Common myeloid progenitor, CD34-positive (primary cell): ENCODE results near the gene ELF1.

Source experiments
- CTCF ChIA-PET: fragments of 350-600 bp; sonication (Branson Sonifier 250); formaldehyde crosslinking; loops from one replicate; lab custom pipeline; 2021; ENCODE audit warnings: antibody characterized with exemption; lab: Charles Lee
- POLR2A ChIA-PET: fragments of 350-600 bp; sonication (Branson Sonifier 250); formaldehyde crosslinking; loops from one replicate; lab custom pipeline; 2021; ENCODE audit warnings: antibody characterized with exemption; lab: Charles Lee
- DNase-seq, 3 donors: peaks; one replicate each; pipeline versions ENCODE4 v3.0.0 to v3.0.0-alpha.2; 2013
- H3K27ac ChIP-seq, 2 experiments: 1 replicate in 1 of 2; 2 replicates in 1 of 2; pipeline ENCODE4 v1.7.0; 2013; ENCODE audit warnings: inconsistent platforms in 2 of 2, low read length in 2 of 2, mild to moderate bottlenecking in 2 of 2, low read depth in 1 of 2, moderate library complexity in 1 of 2; ENCODE audit not compliant: severe bottlenecking in 2 of 2, insufficient read depth in 1 of 2, poor library complexity in 1 of 2
- H3K27me3 ChIP-seq, 5 experiments: replicated peaks in 2 of 5; 1 replicate in 3 of 5; 2 replicates in 2 of 5; pipeline versions ENCODE4 v1.6.1 to v1.7.0; 2013; ENCODE audit warnings: low read length in 4 of 5, mild to moderate bottlenecking in 2 of 5, moderate library complexity in 2 of 5, inconsistent platforms in 1 of 5; ENCODE audit not compliant: insufficient read depth in 5 of 5, control insufficient read depth in 4 of 5
- H3K36me3 ChIP-seq, 4 experiments: 1 replicate in 2 of 4; 2 replicates in 2 of 4; pipeline versions ENCODE4 v1.6.1 to v1.7.0; 2013; ENCODE audit warnings: low read length in 3 of 4, control low read depth in 1 of 4, mild to moderate bottlenecking in 1 of 4; ENCODE audit not compliant: control insufficient read depth in 4 of 4, insufficient read depth in 4 of 4
- H3K4me1 ChIP-seq, 4 experiments: 1 replicate in 3 of 4; 2 replicates in 1 of 4; pipeline versions ENCODE4 v1.6.1 to v1.7.1; 2013; ENCODE audit warnings: low read length in 3 of 4, mild to moderate bottlenecking in 3 of 4, control low read depth in 1 of 4, inconsistent platforms in 1 of 4, moderate library complexity in 1 of 4; ENCODE audit not compliant: control insufficient read depth in 4 of 4, insufficient read depth in 4 of 4; ENCODE audit errors: control extremely low read depth in 1 of 4
- H3K4me3 ChIP-seq, 7 experiments: 1 replicate in 4 of 7; 2 replicates in 3 of 7; pipeline versions ENCODE4 v1.5.1 to v1.7.0; 2013; ENCODE audit warnings: mild to moderate bottlenecking in 7 of 7, low read length in 6 of 7, moderate library complexity in 6 of 7, inconsistent platforms in 2 of 7, low read depth in 2 of 7, control low read depth in 1 of 7; ENCODE audit not compliant: insufficient read depth in 4 of 7, control insufficient read depth in 1 of 7; ENCODE audit errors: extremely low read depth in 1 of 7
- H3K9me3 ChIP-seq, 5 experiments: 1 replicate in 4 of 5; 2 replicates in 1 of 5; pipeline versions ENCODE4 v1.6.1 to v1.7.1; 2013; ENCODE audit warnings: low read length in 4 of 5, mild to moderate bottlenecking in 2 of 5, inconsistent platforms in 1 of 5, low read depth in 1 of 5, moderate library complexity in 1 of 5; ENCODE audit not compliant: control insufficient read depth in 4 of 5, insufficient read depth in 2 of 5; ENCODE audit errors: control extremely low read depth in 1 of 5
- WGBS: methylation state at CpG from one replicate; pipeline ENCODE4 v1.1.5; 2013; ENCODE audit not compliant: insufficient coverage; 5-methylcytosine and 5-hydroxymethylcytosine counted together

Gene ELF1

DNA sequence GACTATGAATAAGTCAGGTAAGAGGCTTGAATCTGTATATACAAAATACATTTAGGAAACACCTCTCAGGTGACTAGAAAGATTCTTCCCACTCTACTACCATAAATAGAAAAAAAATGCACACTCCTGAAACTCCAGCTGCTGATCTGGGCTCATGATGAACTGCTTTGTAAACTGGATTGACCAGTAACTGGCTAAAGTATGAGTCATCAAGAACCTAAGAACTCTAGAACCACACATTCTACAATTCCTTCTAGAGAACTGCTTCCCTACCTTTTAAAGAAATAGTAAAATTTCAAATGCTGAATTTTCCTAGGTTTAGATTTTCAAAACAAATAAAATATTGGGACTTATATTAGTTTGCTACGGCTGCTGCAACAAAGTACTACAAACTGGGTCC lies 55.2 kb downstream of the ELF1 start:
- no peaks in the 10 kb centered on the region for H3K27me3 ChIP-seq
- ChIA-PET CTCF (interaction anchor here (1.1 to 4.7 kb wide), 4 partner anchors 10 to 50 kb away, joined by 3 to 22 read pairs (median 4); no protein-coding TSS in a partner anchor), POLR2A (interaction anchor here (0.6 kb wide), 1 partner anchor 188 kb away, joined by 3 read pairs; no protein-coding TSS in a partner anchor)
- 83% methylated on average over 1 of the region's 1 CpG for WGBS
- DNase-seq = peak in 1 of 3 donors; percentile 49
- H3K36me3 ChIP-seq = peaks cover 3 to 18% (median 12%) of the 10 kb centered on the region in 4 experiments
- no peaks in the 10 kb centered on the region for H3K9me3 ChIP-seq
- peaks cover 38 to 84% (median 60%) of the 10 kb centered on the region in 4 experiments for H3K4me1 ChIP-seq
- H3K27ac ChIP-seq = peak overlapping the region in 1 of 2 experiments; percentile 5
- H3K4me3 ChIP-seq = no peak overlapping the region

DNA sequence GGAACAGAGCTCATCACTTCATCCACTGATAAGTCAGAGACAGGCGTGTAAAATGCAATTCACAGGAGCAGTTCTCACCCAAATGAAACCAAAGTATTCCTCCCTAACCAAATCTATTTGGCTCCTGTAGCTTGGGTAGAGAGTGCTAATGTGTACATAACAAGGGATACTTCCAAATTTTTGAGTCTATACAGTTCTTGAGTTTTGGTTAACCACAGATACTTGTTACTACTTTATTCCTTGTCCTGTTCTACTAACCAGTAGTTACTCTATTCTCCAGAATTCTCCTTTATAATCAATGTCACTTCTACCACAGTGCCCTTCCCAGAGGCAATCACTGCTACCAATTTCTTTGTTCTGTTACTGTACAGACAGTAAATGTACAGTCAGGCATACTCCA lies 57.3 kb downstream of the ELF1 start:
- H3K27me3 ChIP-seq = no peaks in the 10 kb centered on the region
- ChIA-PET CTCF (interaction anchor here (1.1 to 4.7 kb wide), 5 partner anchors 9 to 67 kb away, joined by 3 to 22 read pairs (median 6); no protein-coding TSS in a partner anchor), POLR2A (interaction anchor here (1.1 kb wide), 2 partner anchors 12 to 98 kb away, joined by 3 read pairs; no protein-coding TSS in a partner anchor)
- H3K27ac ChIP-seq = peak overlapping the region; percentile 29 to 75
- peaks cover 14 to 29% (median 26%) of the 10 kb centered on the region in 4 experiments for H3K36me3 ChIP-seq
- H3K4me3 ChIP-seq = peak overlapping the region in 5 of 7 experiments; percentile 19 to 59 (median 29)
- DNase-seq = no peak
- WGBS = no CpG with 5 or more reads among the region's 1 CpG
- H3K9me3 ChIP-seq = no peaks in the 10 kb centered on the region
- H3K4me1 ChIP-seq = peaks cover 36 to 66% (median 50%) of the 10 kb centered on the region in 4 experiments

DNA sequence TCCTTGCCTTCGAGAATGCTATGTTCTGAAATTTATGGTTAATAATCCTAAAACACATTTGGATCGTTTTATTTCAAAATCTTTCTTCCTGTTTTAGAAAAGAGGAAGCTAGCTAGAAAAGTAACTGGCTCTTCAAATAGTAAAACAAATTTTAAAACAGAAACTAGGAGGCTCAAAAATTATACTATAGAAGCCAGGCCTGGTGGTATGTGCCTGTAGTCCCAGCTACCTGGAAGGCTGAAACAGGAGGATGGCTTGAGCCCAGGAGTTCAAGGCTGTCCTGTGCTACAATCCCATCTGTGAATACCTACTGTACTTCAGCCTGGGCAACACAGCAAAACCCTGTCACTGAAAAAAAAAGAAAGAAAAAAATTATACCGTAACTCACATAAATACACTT lies 57.9 kb downstream of the ELF1 start:
- Histone ChIP-seq H3K27me3 (no peaks in the 10 kb centered on the region), H3K4me1 (peaks cover 31 to 60% (median 45%) of the 10 kb centered on the region in 4 experiments), H3K9me3 (no peaks in the 10 kb centered on the region), H3K27ac (peak overlapping the region; percentile 29 to 75), H3K36me3 (peaks cover 14 to 28% (median 26%) of the 10 kb centered on the region in 4 experiments), H3K4me3 (peak overlapping the region in 5 of 7 experiments; percentile 19 to 59 (median 29))
- ChIA-PET CTCF (interaction anchor here (1.0 to 4.7 kb wide), 6 partner anchors 10 to 68 kb away, joined by 3 to 22 read pairs (median 6); no protein-coding TSS in a partner anchor), POLR2A (interaction anchor here (0.6 to 1.1 kb wide), 3 partner anchors 9 to 99 kb away, joined by 3 to 4 read pairs (median 3); no protein-coding TSS in a partner anchor)
- WGBS = no CpG with 5 or more reads among the region's 3 CpGs
- DNase-seq = peak; percentile 50 to 77 (median 75)

DNA sequence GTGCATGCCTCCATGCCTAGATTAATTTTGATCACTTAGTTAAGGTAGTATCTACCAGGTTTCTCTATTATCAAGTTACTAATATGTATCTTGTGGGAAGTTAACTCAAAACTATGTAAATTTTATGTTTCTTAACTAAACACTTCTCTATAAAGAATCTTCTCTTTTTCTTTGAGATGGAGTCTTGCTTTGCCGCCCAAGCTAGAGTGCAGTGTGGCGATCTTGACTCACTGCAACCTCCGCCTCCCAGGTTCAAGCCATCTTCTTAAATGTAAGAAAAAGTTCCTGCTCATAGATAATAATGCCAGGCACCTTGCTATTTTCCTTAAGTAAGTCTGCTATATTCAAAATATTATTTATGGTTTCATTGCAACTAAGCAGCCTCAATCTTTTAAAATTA lies 58.4 kb downstream of the ELF1 start:
- Histone ChIP-seq H3K9me3 (no peaks in the 10 kb centered on the region), H3K4me1 (peaks cover 27 to 55% (median 41%) of the 10 kb centered on the region in 4 experiments), H3K27ac (peak overlapping the region in 1 of 2 experiments; percentile 75), H3K36me3 (peaks cover 14 to 28% (median 26%) of the 10 kb centered on the region in 4 experiments), H3K27me3 (no peaks in the 10 kb centered on the region), H3K4me3 (peak overlapping the region in 5 of 7 experiments; percentile 20 to 59 (median 41))
- WGBS = 100% methylated on average over 1 of the region's 3 CpGs
- no peak for DNase-seq
- ChIA-PET CTCF (interaction anchor here (1.0 to 4.7 kb wide), 3 partner anchors 13 to 32 kb away, joined by 3 to 22 read pairs (median 4); no protein-coding TSS in a partner anchor), POLR2A (no interaction called here)

DNA sequence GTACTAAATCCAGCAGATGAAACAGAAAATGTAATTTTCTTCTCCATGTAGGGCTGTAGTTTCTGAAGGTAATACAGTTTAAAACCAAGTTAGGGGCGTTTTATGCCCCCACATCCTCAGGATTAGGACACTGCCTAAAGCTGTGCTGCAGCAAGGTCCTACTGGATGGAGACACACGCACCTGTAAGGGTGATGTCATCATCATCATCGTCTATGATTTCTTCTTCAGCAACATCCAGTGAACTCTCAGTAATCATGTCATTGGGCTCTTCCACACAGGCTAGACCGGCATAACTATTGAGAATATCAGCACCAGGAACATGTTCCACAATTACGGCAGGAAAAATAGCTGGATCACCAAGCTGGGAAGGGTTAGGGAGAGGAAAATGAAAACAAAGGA lies 60.5 kb downstream of the ELF1 start:
- Histone ChIP-seq H3K4me1 (peaks cover 24 to 36% (median 30%) of the 10 kb centered on the region in 4 experiments), H3K4me3 (no peak overlapping the region), H3K27ac (no peak overlapping the region), H3K36me3 (peaks cover 14 to 34% (median 26%) of the 10 kb centered on the region in 4 experiments), H3K9me3 (no peaks in the 10 kb centered on the region), H3K27me3 (no peaks in the 10 kb centered on the region)
- POLR2A ChIA-PET = no interaction called here
- DNase-seq = no peak
- CTCF ChIA-PET = interaction anchor here (1.1 to 1.9 kb wide), 2 partner anchors 14 to 34 kb away, joined by 4 to 6 read pairs; no protein-coding TSS in a partner anchor
- WGBS = 98% methylated on average over 4 of the region's 5 CpGs

DNA sequence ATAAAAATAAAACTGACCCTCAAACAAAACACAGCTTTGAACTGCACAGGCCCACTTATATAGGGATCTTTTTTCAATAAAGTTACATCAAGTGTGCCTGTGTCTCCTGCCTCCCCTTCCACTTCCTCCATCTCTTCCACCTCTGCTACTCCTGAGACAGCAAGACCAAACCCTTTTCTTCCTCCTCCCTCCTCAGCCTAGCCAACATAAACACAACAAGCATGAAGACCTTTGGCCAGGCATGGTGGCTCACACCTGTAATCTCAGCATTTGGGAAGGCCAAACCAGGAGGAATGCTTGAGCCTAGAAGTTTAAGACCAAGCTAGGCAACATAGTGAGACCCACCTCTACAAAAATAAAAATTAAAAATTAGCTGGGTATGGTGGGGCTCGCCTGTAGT lies 72.6 kb downstream of the ELF1 start:
- Histone ChIP-seq H3K4me1 (peaks cover 0 to 4% (median 2%) of the 10 kb centered on the region in 4 experiments), H3K27me3 (no peaks in the 10 kb centered on the region), H3K9me3 (no peaks in the 10 kb centered on the region), H3K36me3 (peaks cover 23 to 95% (median 68%) of the 10 kb centered on the region in 4 experiments), H3K4me3 (no peak overlapping the region), H3K27ac (no peak overlapping the region)
- ChIA-PET POLR2A (no interaction called here), CTCF (interaction anchor here (3.6 kb wide), 1 partner anchor 9 kb away, joined by 14 read pairs; no protein-coding TSS in a partner anchor)
- no peak for DNase-seq
- WGBS = no CpG with 5 or more reads among the region's 1 CpG

DNA sequence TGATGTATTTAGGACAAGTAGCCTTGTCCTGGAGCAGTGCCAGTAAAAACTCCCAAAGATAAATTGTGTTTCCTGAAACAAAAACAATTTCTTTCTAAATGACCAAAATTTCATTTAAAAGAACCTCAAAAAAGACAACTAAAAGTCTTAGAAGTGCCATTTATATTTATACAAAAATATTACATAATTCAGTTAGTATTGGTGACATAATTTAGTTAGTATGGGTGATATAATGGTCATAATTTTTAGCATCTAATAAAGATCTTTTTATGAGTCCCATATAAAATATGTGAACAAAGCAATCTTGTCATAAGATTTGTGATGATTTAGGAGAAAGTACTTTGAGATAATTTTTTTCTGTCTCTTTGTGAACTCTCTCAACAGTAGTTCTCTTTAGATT lies 76.0 kb downstream of the ELF1 start:
- ChIA-PET CTCF (interaction anchor here (2.0 kb wide), 1 partner anchor 8 kb away, joined by 5 read pairs; no protein-coding TSS in a partner anchor), POLR2A (no interaction called here)
- Histone ChIP-seq H3K36me3 (peaks cover 31 to 95% (median 64%) of the 10 kb centered on the region in 4 experiments), H3K4me3 (no peak overlapping the region), H3K27me3 (no peaks in the 10 kb centered on the region), H3K9me3 (no peaks in the 10 kb centered on the region), H3K27ac (no peak overlapping the region), H3K4me1 (peaks cover 0 to 4% (median 2%) of the 10 kb centered on the region in 4 experiments)
- no peak for DNase-seq
